HepG2 (cell line): ENCODE measurements around the gene HEXD. TPM values are rescaled to one million over a fixed set of nuclear protein-coding genes. Genes with fewer than 3 reads are reported as not detected.
A peak's percentile ranks its signal among the peaks of the same experiment; 100 is the strongest.

Experiments used
- ATF6 ChIP-seq: sonication (generic); formaldehyde crosslinking; conservative IDR thresholded peaks from 2 replicates; pipeline ENCODE4 v1.4.0; 2020; ENCODE audit warnings: missing genetic modification reagents
- BCLAF1 ChIP-seq: fragments of 450-650 bp; IDR thresholded peaks from 2 replicates; pipeline ENCODE4 v1.6.1; 2017; ENCODE audit warnings: mild to moderate bottlenecking
- DNMT1 ChIP-seq: sonication (generic); formaldehyde crosslinking; IDR thresholded peaks from 2 replicates; pipeline ENCODE4 v1.5.1; 2020; ENCODE audit warnings: mild to moderate bottlenecking, missing genetic modification reagents
- FIP1L1 ChIP-seq: fragments of 200-400 bp; formaldehyde crosslinking; IDR thresholded peaks from 2 replicates; pipeline ENCODE4 v1.6.1; 2018; ENCODE audit warnings: low read depth, mild to moderate bottlenecking, low read length, moderate library complexity, borderline replicate concordance; ENCODE audit not compliant: insufficient read depth
- GLMP ChIP-seq: sonication (generic); formaldehyde crosslinking; IDR thresholded peaks from 2 replicates; pipeline ENCODE4 v1.9.0; 2021; ENCODE audit warnings: missing genetic modification reagents, mild to moderate bottlenecking, borderline replicate concordance
- PHF8 ChIP-seq: sonication (generic); formaldehyde crosslinking; IDR thresholded peaks from 2 replicates; pipeline ENCODE4 v1.5.0; 2020; ENCODE audit warnings: missing genetic modification reagents
- TFAP4 ChIP-seq: sonication (generic); IDR thresholded peaks from 2 replicates; pipeline ENCODE4 v1.6.1; 2016; ENCODE audit warnings: low read depth, borderline replicate concordance
- THAP9 ChIP-seq: sonication (generic); formaldehyde crosslinking; IDR thresholded peaks from 2 replicates; pipeline ENCODE4; 2020; ENCODE audit warnings: missing genetic modification reagents, mild to moderate bottlenecking, borderline replicate concordance
- ZBTB3 ChIP-seq: sonication (generic); formaldehyde crosslinking; IDR thresholded peaks from 2 replicates; pipeline ENCODE4 v1.4.0; 2020; ENCODE audit warnings: low read depth, mild to moderate bottlenecking, moderate library complexity, missing genetic modification reagents, borderline replicate concordance
- ZBTB49 ChIP-seq: sonication (generic); formaldehyde crosslinking; IDR thresholded peaks from 2 replicates; pipeline ENCODE4 v1.4.0; 2020; ENCODE audit warnings: missing genetic modification reagents, borderline replicate concordance
- ZMYM4 ChIP-seq: sonication (generic); formaldehyde crosslinking; IDR thresholded peaks from 2 replicates; pipeline ENCODE4 v1.8.1; 2023; ENCODE audit warnings: mild to moderate bottlenecking, missing genetic modification reagents
- ZNF124 ChIP-seq: sonication (generic); formaldehyde crosslinking; IDR thresholded peaks from 2 replicates; pipeline ENCODE4 v1.4.0; 2020; ENCODE audit warnings: missing genetic modification reagents
- ZNF883 ChIP-seq: sonication (generic); formaldehyde crosslinking; IDR thresholded peaks from 2 replicates; pipeline ENCODE4 v1.5.1; 2020; ENCODE audit warnings: mild to moderate bottlenecking, missing genetic modification reagents; ENCODE audit errors: not compliant biosample characterization
- polyA plus RNA-seq, 8 experiments: library from polyadenylated mRNA; depleted of rRNA in 3 of 8; stranded (reverse) in 7 of 8; unstranded in 1 of 8; fragments of >200 nt; fragmentation: Illumina TruSeq in 4 of 8; extraction: Trizol in 4 of 8; gene quantifications; 2 replicates each; pipeline versions ENCODE4 v1.2.1 to v1.2.3, GENCODE V29; 2011 to 2016; ENCODE audit warnings: low read depth in 4 of 8, missing spikeins in 1 of 8, mixed read lengths in 1 of 8; ENCODE audit not compliant: insufficient read depth in 1 of 8
- total RNA-seq, 5 experiments: library from RNA; depleted of rRNA; stranded (reverse); fragments of >200 nt; fragmentation: Illumina TruSeq; extraction: Trizol; gene quantifications; 2 replicates each; pipeline ENCODE4 v1.2.3, GENCODE V29; 2016; ENCODE audit warnings: low read depth in 1 of 5

Gene HEXD
- total and polyA plus RNA-seq, 2 of the 13 experiments (the other 11 are each of a cell fraction or from before 2014, with no cell fraction given) = 22.3 to 41.8 TPM

- TF ChIP-seq BCLAF1 = no peak
- TF ChIP-seq ZNF124 (CRISPR knock-in tag) = no peak
- no peak for TF ChIP-seq FIP1L1
- TF ChIP-seq ATF6 (CRISPR knock-in tag) = peak; percentile 68; the same call in 1 of the 2 replicates
- TF ChIP-seq ZBTB3 = no peak
- peak; percentile 97 for TF ChIP-seq ZNF883 (CRISPR knock-in tag)
- no peak for TF ChIP-seq THAP9
- TF ChIP-seq ZMYM4 (CRISPR knock-in tag) = peak; percentile 70; the same call in 1 of the 2 replicates
- TF ChIP-seq DNMT1 = peak; percentile 45; the same call in 1 of the 2 replicates
- no peak for TF ChIP-seq TFAP4
- TF ChIP-seq ZBTB49 (CRISPR knock-in tag) = no peak; the same call in 1 of the 2 replicates
- no peak for TF ChIP-seq GLMP
- peak; percentile 96 for TF ChIP-seq PHF8 (CRISPR knock-in tag)
These were observed at the start of gene HEXD, which contains the start of gene OGFOD3 (continued) for GRCh38 chr17:82418001-82418986.
